HG03432 (cell line): ENCODE measurements around the gene SPECC1L.

Source experiments
- ATAC-seq: cut with Tn5 transposase; IDR thresholded peaks from one replicate; pipeline ENCODE4 v1.9.1; 2021; ENCODE audit warnings: mild to moderate bottlenecking, moderate library complexity; ENCODE audit not compliant: unreplicated experiment

Gene SPECC1L

DNA sequence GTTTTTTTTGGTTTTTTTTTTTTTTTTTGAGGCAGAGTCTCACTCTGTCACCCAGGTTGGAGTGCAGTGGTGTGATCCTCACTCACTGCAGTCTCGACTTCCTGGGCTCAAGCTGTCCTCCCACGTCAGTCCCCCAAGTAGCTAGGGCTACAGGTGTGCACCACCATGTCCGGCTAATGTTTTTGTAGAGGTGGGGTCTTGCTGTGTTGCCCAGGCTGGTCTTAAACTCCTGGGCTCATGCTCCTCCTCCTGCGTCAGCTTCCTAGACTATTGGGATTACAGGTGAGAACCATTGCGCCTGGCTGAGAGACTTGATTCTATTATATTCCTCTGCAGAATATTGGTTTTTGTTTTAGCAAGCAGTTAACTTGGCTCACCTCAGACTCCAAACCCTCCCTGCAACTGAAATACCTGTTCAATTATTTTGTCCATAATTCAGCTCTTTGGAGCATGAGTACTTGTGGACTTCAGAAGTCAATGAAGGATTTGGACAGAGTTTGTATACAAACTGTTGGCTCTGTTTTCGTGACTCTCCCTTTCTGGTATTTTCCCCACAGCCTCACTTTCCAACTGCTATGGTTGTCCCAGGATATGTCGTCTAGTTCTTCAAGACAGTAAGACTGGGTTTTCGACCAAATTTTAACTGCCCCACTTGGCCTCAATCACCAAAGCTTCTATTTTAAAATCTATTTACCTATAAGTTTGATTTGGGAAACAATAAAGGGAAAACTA is 87.6 kb downstream of the SPECC1L start:
- ATAC-seq, result no peak

DNA sequence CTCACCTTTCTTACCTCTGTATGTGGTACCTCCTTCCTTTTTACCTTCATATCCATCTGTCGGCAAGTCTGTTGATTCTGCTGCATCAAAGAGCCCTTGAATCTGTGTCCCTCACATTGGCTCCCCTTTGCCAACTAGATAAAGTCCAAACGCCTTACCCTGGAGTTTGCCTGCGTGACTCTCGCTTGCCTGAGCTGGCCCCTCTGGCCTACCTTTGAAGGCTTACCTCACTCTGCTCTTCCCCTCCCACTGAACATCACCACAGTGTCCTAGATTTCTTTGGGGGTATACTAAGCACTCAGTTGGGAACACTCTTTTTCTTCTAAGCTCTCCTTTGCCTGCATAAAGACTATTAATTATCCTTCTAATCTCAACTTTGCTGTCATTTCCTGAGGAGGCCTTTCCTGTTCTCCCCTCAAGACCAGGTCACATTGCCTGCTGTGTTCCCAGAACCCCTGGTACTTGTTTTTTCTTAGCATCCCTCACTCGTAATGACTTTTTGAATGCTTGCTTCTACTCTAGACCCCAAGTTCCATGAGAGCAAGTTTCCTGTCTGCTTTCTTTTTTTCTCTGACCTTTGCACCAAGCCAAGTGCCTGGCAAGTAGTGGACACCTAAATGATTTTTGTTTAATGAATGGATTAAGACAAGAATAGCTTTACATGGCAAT is 89.0 kb downstream of the SPECC1L start:
- no peak for ATAC-seq

DNA sequence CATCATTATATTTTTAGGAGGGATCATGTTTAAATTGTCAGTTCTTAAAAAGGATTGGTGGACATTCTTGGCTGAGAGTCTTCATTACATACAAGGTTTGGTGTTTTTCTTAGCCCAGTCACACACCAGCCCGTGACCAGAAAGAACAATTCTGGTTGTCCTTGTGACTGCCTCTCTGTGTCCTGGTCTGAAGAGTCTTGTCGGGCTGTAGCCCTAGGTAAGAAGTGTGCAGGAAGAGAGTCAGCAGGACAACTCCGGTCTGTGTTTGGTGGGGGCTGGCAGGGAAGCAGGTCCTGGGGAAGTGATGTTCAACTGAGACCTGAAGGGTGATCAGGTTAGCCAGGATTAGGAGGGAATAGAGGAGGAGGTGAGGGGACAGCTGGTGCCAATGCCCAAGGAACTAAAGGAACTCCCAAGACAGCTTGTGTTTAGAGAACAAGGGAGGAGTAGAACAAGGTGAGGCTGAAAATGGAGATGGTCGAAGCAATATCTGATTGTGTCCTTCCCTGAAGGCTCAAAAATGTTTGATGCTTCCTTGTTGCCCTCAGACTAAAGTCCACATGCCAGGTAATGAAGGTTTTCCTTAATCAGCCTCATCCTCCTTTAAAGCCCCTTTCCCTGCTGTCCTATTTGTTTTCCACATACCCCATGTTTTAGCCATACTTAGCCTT is 91.5 kb downstream of the SPECC1L start:
- no peak for ATAC-seq

DNA sequence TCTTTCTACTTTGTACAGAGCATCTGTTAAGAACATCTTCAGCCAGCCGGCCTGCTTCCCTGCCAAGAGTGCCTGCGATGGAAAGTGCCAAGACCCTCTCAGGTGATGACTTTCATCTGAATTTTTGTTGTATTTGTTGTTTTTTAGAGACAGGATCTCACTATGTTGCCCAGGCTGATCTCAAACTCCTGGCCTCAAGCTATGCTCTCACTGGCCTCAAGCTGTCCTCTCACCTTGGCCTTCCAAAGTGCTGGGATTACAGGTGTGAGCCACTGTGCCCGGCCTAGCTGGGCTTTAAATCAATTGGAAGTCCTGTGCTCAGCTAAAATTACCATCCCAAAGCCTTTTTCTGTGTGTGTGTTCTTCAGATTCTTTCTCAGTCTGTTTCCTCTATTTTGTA is 92.6 kb downstream of the SPECC1L start:
- ATAC-seq, result no peak

DNA sequence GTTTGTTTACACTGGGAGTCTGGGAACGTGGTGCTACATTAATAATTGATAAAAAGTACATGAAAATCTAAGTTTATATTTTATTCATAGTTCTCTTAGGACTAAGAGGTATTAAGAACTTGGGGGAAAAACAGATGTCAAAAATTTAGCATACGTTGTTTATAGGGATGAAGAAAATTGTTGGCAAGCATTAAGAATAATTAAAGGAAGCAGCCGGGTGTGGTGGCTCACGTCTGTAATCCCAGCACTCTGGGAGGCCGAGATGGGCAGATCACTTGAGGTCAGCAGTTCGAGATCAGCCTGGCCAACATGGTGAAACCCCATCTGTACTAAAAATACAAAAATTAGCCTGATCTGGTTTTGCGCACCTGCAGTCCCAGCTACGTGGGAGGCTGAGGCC is 96.1 kb downstream of the SPECC1L start:
- ATAC-seq, result no peak

DNA sequence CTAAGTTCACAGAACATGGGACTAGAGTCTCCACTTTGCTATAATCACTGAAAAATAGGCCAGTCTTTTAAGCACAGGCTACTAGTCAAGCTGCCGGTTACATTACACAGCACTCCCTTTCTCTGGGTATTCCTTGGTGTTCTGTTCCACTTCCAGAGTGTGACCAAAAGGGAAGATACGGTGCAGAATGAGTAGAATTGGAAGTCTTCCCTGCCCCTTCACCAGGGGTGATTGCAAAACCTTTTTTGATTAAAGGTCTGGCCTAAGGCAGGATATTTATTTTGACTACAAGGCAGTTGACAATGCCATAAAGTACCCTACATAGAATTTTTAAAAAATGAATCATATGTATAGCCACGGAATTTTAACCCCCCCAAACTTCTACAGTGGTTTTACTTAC is 97.2 kb downstream of the SPECC1L start:
- no peak for ATAC-seq

DNA sequence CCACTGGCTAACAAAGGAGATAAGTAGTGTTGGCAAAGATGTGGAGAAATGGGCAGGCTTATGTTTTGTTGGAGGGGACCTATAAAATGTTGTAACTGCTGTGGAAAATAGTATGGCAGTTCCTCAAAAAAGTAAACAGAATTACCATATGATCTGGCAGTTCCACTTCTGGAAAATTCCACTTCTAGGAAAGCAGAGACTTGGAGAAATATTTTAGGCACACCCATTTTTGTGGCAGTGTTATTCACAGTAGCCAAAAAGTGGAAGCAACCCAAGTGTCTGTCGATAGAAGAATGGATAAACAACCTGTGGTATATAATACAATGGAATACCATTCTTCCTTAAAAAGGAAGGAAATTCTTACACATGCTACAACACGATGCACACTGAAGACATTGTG is 99.8 kb downstream of the SPECC1L start:
- no peak for ATAC-seq

DNA sequence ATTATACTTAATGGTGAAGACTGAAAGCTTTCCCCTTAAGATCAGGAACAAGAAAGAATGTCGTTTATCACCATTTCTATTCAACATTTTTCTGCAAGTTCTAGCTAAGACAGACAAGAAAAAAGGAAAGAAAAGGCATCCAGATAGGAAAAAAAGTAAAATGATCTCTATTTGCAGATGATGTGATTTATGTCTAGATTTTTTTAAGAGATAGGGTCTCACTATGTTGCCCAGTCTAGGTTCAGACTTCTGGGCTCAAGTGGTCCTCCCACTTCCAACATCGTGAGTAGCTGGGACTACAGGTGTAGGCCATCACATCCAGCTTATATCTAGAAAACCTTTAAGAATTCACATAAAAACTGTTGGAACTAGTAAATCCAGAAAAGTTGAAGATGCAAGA is 105.4 kb downstream of the SPECC1L start:
- ATAC-seq, result no peak

DNA sequence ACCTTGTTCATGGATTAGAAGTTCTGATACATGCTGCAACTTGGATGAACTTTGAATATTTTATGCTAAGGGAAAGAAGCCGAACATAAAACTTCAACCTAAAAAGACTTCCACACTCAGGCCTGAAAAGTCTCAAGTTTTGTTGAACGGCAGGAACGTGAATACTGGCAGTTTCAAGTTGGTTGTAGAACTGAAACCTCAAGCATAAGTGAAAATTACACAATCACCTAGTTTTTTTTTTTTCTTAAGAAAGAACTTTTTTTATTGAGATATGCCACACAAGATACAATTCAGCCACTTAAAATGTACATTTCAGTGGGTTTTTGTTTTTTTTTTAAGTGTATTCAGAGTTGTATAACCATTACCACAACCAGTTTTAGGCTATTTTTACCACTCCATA is 106.0 kb downstream of the SPECC1L start:
- ATAC-seq, result no peak

DNA sequence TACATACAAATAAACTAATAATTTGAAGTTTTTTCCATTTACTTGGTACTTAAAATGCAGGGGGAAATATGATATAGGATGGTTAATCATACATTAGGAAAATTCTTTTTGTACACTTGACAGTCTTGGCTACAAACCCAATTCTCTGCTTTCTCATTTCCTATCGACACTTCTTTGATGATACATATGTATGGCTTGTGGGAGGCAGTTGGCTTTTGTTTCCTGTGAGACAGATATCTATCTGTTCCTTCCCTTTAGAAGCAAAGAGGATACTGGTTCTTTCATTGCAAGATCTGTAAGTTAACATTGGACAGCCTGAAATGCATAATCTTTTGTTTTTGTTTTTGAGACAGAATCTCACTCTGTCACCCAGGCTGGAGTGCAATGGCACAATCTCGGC is 108.9 kb downstream of the SPECC1L start:
- no peak for ATAC-seq

DNA sequence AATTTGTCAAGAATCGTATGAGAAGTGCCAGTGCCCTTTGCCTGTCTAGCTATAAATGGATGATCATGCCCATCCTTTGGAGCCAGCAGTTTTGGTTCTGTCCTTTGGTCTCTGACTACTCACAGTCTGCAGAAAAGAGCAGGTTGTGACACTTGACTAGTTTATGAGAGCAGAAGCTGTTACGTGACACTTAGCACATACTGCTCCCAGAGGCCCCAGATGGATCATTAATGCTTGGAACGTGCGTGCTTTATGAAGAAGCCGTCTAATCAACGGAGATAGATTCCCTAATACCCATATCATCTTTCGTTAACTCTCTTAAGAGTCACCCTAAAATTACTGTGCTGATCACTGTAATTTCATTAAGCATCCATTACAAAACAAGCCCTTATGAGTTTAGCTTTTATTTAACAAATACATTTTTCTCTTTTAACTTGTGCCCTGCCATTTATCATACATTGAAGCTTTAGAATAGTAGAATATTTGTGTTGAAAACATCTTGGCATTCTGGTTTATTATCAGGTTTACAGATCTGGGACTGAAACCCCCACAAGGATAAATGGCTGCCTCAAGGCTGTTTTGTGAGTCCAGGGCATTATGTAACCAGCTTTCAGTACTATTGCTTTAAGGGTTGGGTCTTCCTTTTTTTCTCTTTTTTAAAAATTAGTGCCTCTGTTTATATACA is 109.7 kb downstream of the SPECC1L start:
- ATAC-seq, result no peak

DNA sequence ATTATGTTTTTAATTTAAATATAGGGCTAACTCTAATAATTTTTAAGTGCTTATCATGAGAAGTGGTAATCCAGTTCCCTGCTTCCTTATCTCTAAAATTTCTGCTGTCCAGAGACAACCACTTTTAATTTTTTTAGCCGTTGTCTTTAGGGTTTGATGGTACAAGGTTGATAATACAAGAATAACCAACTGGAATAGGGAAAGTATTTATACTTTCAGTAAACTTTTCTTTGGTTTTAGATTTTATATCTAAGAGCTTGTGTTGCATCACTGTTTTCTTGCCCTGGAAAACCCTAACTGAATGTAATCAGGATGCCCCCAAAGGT is 110.2 kb downstream of the SPECC1L start:
- no peak for ATAC-seq

DNA sequence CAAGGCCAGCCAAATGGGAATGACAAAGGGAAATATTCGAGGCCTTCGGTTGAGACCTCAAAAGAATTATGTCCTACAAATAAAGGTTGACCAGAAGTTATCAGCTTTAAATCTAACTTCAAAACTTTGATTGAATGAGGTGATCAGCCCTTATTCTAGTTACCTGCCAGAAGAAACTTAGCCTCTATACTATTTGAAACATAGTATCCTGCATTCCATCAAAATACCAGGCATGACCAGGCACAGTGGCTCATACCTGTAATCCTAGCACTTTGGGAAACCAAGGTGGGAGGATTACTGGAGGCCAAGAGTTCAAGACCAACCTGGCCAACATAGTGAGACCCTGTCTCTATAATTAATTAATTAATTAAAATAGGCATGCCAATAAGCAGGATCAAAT is 112.4 kb downstream of the SPECC1L start:
- no peak for ATAC-seq

DNA sequence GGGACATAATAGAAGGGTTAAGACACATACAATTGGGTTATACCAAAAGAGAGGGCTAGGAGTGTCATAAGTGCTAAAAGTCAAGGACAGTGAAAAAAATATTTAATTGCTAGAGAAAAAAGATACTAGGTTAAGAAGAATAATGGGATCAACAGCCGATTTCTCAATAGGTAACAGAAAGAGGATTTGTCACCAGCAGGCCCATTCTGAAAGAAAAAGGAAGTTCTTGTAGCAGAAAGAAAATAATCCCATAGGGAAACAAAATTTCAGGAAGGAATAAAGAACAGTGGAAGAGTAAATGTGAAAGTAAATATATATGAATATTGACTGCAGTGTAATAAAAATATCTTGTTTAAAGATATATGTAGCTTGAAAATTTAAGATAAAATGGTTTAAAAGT is 113.5 kb downstream of the SPECC1L start:
- ATAC-seq, result no peak

DNA sequence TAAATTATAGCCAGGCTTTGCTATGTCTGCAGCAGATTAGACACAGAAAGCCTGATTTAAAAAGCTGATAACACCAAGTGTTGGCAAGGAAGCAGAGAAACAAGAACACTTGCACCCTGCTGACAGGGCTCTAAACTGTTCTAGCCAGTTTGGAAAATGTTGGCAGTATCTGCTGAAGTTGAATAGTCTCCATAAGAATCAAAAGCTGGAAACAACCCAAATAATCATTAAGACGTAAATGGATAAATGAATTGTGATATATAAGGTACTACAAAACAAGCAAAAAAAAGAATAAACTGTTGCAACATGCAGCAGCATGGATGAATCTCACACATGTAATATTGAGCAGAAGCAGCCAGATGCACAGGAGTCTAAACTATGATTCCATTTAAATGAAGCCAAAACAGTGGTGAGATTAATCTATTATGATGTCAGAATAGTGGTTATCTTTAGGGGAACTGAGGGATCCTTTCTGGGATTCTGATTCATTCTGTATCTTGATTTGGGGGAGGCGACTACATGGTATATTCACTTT is 116.4 kb downstream of the SPECC1L start:
- ATAC-seq, result no peak

DNA sequence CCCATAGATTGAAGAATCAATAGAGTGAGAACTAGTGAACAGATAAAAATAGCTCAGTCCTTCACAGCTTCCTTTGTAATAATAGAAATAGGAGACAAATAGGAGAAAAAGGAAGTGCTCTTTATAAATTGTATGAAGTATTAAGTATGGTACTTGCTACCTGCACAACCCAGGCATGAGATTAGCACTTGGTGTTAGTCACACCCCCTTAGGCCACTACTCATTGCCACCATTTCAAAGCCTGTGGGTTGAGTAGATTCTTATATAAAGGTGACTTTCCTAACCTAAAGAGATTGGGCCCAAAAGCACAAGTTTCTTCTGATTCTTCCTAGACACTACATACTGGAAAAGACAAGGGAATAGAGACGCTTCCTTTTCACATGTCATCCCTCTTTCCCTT is 119.0 kb downstream of the SPECC1L start:
- no peak for ATAC-seq

DNA sequence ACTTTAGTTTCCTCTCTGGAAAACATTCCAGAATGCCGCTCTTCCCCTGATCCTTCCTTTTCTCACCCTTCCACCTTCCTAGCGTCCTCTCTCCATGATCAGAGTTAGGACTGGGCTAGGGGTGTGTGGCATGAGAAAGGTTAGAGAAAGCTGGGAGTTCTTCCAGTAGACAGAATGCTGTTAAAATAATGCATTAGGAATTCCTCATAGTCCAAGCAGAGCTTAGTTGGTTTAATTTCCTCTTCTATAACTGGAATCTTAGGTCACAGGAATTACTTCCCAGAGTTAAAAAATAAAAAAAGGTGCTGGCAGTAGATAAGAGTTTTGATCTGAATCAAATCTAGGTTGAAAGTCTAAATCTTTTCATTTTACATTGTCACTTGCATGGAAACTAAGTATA is 119.5 kb downstream of the SPECC1L start:
- no peak for ATAC-seq

DNA sequence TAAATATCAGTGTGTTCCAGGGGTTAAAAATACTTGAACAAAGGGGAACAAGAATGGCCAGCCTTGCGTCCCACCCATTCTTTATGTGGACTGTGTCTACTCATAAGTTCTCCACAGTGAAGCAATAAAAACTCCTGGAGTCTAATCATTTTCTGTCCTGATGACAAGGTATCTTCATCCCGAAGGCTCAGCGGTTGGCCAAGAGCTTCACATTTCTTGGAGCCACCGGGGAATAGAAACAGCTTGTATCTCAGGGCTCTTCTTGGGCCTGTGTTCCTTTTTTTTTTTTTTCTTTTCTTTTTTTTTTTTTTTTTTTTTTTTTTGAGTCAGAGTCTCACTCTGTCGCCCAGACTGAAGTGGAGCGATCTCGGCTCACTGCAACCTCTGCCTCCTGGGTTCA is 119.9 kb downstream of the SPECC1L start:
- no peak for ATAC-seq

DNA sequence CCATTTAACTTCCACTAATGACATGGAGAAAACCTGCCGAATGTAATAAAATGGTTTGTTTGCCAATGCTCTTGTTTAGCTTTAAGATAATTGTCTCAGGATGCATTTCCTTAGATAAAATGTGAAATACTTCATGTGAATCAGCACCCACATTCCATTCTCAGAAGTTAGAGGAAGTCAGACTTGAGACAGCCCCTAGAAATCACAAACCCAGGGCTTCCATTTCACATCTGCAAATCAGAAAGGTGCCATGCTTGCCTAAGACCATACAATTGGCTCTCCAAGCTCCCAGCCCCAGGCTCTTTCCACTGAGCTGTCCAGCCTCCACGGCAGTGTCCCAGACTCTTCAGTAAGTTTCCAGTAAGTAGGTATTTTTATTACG is 121.2 kb downstream of the SPECC1L start:
- no peak for ATAC-seq

DNA sequence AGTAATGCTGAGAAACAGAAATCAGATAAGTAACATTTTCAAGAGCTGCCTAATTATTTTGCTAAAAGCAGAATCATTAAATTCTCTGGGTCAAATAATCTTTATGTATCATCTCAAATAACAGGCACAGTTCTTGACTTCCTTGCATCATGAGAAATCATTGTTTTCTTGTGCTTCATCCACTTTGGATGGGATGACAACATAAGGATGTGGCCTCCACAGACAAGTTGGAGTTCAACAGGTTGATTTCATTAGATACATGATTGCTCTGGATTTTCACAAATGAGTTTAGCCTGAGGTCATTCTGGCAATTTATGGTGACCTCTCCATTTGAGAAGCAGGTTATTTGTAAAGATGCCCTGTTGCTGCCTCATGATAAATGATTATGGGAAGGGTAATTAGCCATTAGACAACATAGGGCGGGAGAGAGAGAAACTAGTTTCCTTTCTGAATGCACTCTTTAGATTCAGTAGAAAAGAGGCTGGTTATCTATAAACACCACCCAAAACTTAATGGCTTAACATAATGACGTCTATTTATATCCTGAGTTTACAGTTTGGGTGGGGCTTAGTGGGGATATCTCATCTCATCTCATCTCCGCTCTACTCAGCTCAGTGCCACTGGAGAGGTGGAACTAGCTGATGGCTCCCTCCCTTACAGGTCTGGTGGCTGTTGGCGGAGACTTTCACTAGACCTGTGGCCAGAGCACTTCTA is 121.7 kb downstream of the SPECC1L start:
- ATAC-seq, result no peak

DNA sequence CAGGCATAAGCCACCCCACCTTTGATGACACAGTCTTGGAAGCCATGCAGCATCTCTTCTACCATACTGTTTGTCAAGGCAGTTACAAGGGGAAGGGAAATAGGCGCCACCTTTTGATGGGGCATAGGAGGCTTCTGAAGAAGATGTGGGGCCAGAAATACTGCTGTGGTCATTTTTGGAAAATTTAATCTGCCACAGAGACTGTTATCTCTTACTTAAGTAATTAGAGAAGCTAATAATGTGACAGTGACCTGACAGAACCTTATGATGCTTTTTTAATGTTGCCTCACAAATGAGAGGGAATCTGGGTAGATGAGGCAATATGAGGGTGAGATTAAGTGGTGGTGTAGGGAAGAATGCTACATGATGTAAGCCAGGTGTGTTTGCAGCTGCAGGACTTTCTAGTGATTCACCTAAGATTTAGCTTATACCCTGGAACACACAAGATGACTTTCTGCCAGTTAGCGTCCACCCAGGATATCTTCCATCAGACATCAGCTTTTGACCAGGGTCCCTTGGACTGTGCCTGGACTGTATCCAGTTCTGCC is 122.5 kb downstream of the SPECC1L start:
- no peak for ATAC-seq
